Large intestine (tissue), 3 donors: ENCODE data around the gene SEPSECS. TPM values are rescaled to one million over a fixed set of nuclear protein-coding genes. Genes with fewer than 3 reads are reported as not detected.

ENCODE experiments used
- DNase-seq, 2 donors: peaks; one replicate each; pipeline versions ENCODE4 v3.0.0 to v3.0.0-alpha.2; 2013
- H3K27ac ChIP-seq: one replicate; pipeline ENCODE4 v1.5.1; 2013; ENCODE audit warnings: low read length
- H3K27me3 ChIP-seq: 2 replicates; pipeline ENCODE4 v1.6.1; 2013; ENCODE audit warnings: low read length; ENCODE audit not compliant: control insufficient read depth, insufficient read depth
- H3K36me3 ChIP-seq: 2 replicates; pipeline ENCODE4 v1.6.1; 2013; ENCODE audit warnings: low read length; ENCODE audit not compliant: control insufficient read depth, insufficient read depth
- H3K4me1 ChIP-seq: one replicate; pipeline ENCODE4 v1.6.1; 2013; ENCODE audit warnings: low read length; ENCODE audit not compliant: control insufficient read depth, insufficient read depth
- H3K4me3 ChIP-seq: one replicate; pipeline ENCODE4 v1.5.1; 2013; ENCODE audit warnings: low read length
- H3K9me3 ChIP-seq: one replicate; pipeline ENCODE4 v1.6.1; 2013; ENCODE audit warnings: mild to moderate bottlenecking, low read depth, low read length, moderate library complexity; ENCODE audit not compliant: control insufficient read depth
- WGBS: methylation state at CpG from one replicate; pipeline ENCODE4 v1.1.5; 2013; ENCODE audit warnings: low lambda C conversion rate; ENCODE audit not compliant: insufficient coverage; 5-methylcytosine and 5-hydroxymethylcytosine counted together
- polyA plus RNA-seq: library from polyadenylated mRNA; unstranded; fragments of 120-200 nt; gene quantifications from one replicate; pipeline ENCODE4 v1.2.1, GENCODE V29; 2013

Gene SEPSECS
- polyA plus RNA-seq, 1 donor: 18.6 TPM

- H3K9me3 ChIP-seq: no peaks in the 10 kb centered on the region
- H3K4me1 ChIP-seq: peaks cover 7% of the 10 kb centered on the region
- WGBS: 83% methylated on average over 1 of the region's 1 CpG
- H3K27me3 ChIP-seq: no peaks in the 10 kb centered on the region
- no peak overlapping the region for H3K4me3 ChIP-seq
- DNase-seq: no peak
- no peak overlapping the region for H3K27ac ChIP-seq
- H3K36me3 ChIP-seq: peaks cover 6% of the 10 kb centered on the region
Measured at GRCh38 chr4:25129917-25130316, 30.3 kb downstream of the SEPSECS start.

GRCh38 chr4:25128671-25129070 lies 31.6 kb downstream of the SEPSECS start:
- Histone ChIP-seq H3K9me3 (no peaks in the 10 kb centered on the region), H3K27ac (no peak overlapping the region), H3K4me3 (no peak overlapping the region), H3K27me3 (no peaks in the 10 kb centered on the region), H3K4me1 (peaks cover 7% of the 10 kb centered on the region), H3K36me3 (peaks cover 14% of the 10 kb centered on the region)
- DNase-seq: no peak

DNA sequence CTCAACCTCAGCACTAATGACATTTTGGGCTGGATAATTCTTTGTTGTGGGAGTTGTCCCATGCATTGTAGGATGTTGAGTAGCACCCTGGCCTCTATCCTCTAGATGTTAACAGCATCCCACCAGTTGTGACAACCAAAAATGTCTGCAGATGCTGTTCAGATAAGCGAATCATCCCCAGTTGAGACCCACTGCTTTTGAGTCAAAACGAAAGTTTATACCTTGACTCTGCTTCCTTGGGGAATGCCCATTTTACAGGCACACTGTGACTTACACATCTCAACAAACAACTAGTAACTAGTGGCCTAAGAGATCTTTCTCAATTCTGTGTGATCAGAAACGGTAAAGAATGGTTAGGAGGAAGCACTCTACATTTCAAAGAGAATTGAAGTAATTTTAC lies 37.0 kb downstream of the SEPSECS start:
- no peak for DNase-seq
- 100% methylated on average over 2 of the region's 3 CpGs for WGBS

GRCh38 chr4:25120146-25120940 lies 39.9 kb downstream of the SEPSECS start:
- no peak overlapping the region for H3K4me3 ChIP-seq
- DNase-seq: no peak
- H3K36me3 ChIP-seq: peaks cover 19% of the 10 kb centered on the region
- 89% methylated on average over 3 of the region's 3 CpGs for WGBS
- no peaks in the 10 kb centered on the region for H3K27me3 ChIP-seq
- no peaks in the 10 kb centered on the region for H3K4me1 ChIP-seq
- no peak overlapping the region for H3K27ac ChIP-seq
- H3K9me3 ChIP-seq: no peaks in the 10 kb centered on the region

More for the DNA sequence above, 37.0 kb downstream of the SEPSECS start:
- Histone ChIP-seq H3K27me3 (no peaks in the 10 kb centered on the region), H3K4me3 (no peak overlapping the region), H3K9me3 (no peaks in the 10 kb centered on the region), H3K36me3 (peaks cover 24% of the 10 kb centered on the region), H3K4me1 (no peaks in the 10 kb centered on the region), H3K27ac (no peak overlapping the region)

DNA sequence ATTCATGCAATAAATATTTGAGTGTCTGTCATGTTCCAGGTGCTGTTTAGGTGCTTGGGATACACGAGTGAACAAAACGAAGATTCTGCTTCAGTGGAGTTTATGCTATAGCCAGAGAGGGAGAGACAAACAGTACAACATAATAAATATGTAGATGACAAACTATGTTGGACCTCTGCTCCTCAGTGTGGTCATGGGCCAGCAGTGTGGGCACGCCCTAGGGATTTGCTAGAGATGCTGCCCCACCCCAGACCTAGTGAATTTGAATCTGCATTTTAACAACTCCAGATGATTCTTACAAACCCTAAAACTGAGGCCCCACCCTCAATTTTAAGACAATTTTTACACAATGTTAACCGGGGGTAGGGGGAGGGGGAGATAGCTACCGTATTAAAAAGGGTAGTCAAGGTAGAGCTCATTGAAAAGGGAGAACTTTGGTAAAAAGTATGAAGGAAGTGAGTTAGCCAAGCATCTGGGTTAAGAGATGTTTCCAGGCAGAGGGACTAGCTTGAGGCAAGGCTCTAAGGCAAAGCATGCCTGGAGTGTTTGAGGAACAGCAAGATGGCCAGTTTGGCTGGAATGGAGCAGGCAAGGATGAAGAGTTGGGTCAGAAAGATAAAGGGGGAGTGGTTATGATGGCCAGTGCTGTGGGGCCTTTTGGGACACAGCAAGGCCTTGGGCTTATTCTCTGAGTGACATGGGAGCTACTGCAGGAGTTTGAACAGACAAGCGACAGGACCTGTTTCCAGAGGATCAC lies 42.4 kb downstream of the SEPSECS start:
- Histone ChIP-seq H3K4me1 (no peaks in the 10 kb centered on the region), H3K27me3 (no peaks in the 10 kb centered on the region), H3K36me3 (peaks cover 5% of the 10 kb centered on the region), H3K4me3 (no peak overlapping the region), H3K27ac (no peak overlapping the region), H3K9me3 (no peaks in the 10 kb centered on the region)
- DNase-seq: no peak
- 100% methylated on average over 2 of the region's 6 CpGs for WGBS

DNA sequence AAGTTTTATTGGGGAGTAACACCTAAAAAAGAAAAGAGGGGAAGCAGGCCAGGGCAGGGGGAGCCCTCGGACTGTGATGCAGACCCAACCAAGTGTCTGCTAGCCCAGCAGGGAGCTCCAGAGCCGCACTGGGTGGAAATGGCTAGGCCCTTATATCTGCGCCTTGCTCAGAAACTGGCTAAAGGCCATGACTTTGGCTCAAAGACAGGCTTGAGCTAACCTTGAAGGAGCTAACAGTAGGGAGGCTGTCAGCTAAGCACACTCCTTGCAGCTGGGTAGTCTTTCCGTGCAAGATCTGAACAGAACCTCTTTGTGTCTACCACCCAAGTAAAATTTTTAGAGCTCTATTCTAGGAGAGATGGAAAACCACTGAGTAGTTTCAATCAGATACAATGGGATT lies 43.0 kb downstream of the SEPSECS start:
- no CpG with 5 or more reads among the region's 4 CpGs for whole genome bisulfite sequencing
- H3K4me3 ChIP-seq: no peak overlapping the region
- H3K9me3 ChIP-seq: no peaks in the 10 kb centered on the region
- DNase-seq: no peak
- no peak overlapping the region for H3K27ac ChIP-seq
- H3K4me1 ChIP-seq: no peaks in the 10 kb centered on the region
- peaks cover 2% of the 10 kb centered on the region for H3K36me3 ChIP-seq
- no peaks in the 10 kb centered on the region for H3K27me3 ChIP-seq

GRCh38 chr4:25113915-25114904 lies 46.0 kb downstream of the SEPSECS start:
- WGBS: 40% methylated on average over 1 of the region's 13 CpGs
- H3K4me1 ChIP-seq: no peaks in the 10 kb centered on the region
- no peak for DNase-seq
- no peak overlapping the region for H3K4me3 ChIP-seq
- no peaks in the 10 kb centered on the region for H3K36me3 ChIP-seq
- no peaks in the 10 kb centered on the region for H3K9me3 ChIP-seq
- no peak overlapping the region for H3K27ac ChIP-seq
- no peaks in the 10 kb centered on the region for H3K27me3 ChIP-seq

DNA sequence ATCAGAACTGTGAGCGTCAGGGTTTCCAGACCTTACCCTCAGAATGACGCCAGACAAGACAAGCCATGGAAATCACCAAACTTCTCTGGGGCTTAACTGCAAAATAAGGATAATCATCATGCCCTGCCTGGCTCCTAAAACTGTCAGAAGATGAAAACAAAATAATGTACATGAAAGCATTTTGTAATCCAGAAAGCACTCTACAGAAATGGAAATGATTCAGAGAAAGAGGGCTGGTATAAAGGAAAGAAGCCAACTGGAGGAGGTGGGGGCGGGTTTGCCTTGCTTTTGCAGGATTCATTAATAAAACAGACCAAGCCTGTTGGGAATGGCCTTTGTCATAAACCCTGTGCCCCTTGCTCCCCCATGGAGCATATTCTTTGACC lies 47.3 kb downstream of the SEPSECS start:
- Histone ChIP-seq H3K27ac (no peak overlapping the region), H3K4me3 (no peak overlapping the region), H3K36me3 (no peaks in the 10 kb centered on the region), H3K4me1 (no peaks in the 10 kb centered on the region), H3K27me3 (no peaks in the 10 kb centered on the region), H3K9me3 (no peaks in the 10 kb centered on the region)
- no peak for DNase-seq
- WGBS: no CpG with 5 or more reads among the region's 3 CpGs

DNA sequence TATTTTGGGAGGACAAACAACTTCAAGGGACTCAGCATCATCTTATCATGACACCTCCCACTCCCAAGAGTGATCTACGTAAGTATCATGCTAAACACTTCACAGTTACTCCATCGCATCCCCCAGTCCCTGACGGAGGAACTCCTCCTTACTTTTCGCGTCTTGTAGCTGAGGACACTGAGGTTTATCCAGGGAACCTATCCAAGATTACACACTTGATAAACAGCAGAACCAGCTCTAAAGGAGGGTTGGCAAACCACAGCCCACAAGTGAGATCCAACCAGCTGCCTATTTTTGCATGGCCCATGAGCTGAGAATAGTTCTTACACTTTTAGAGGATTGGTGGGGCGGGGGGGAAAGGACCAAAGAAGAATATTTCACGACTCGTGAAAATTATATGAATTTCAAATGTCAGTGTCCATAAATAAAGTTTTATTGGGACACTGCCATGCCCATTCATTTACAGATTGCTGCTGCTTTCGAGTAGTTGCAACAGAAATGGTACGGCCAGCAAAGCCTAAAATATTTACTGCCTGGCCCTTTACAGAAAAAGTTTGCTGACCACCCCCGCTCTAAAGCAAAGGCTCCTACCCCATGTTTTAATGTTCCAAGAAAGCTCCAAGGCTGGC lies 47.8 kb downstream of the SEPSECS start:
- Histone ChIP-seq H3K27ac (no peak overlapping the region), H3K27me3 (no peaks in the 10 kb centered on the region), H3K4me1 (no peaks in the 10 kb centered on the region), H3K4me3 (no peak overlapping the region), H3K36me3 (no peaks in the 10 kb centered on the region), H3K9me3 (no peaks in the 10 kb centered on the region)
- no peak for DNase-seq
- WGBS: 100% methylated on average over 3 of the region's 11 CpGs
